GM18511 (cell line): ENCODE measurements around the gene NKIRAS1.

ENCODE experiments used
- ATAC-seq: cut with Tn5 transposase; IDR thresholded peaks from one replicate; pipeline ENCODE4 v1.9.1; 2021; ENCODE audit warnings: mild to moderate bottlenecking, moderate library complexity; ENCODE audit not compliant: unreplicated experiment

NKIRAS1 gene

DNA sequence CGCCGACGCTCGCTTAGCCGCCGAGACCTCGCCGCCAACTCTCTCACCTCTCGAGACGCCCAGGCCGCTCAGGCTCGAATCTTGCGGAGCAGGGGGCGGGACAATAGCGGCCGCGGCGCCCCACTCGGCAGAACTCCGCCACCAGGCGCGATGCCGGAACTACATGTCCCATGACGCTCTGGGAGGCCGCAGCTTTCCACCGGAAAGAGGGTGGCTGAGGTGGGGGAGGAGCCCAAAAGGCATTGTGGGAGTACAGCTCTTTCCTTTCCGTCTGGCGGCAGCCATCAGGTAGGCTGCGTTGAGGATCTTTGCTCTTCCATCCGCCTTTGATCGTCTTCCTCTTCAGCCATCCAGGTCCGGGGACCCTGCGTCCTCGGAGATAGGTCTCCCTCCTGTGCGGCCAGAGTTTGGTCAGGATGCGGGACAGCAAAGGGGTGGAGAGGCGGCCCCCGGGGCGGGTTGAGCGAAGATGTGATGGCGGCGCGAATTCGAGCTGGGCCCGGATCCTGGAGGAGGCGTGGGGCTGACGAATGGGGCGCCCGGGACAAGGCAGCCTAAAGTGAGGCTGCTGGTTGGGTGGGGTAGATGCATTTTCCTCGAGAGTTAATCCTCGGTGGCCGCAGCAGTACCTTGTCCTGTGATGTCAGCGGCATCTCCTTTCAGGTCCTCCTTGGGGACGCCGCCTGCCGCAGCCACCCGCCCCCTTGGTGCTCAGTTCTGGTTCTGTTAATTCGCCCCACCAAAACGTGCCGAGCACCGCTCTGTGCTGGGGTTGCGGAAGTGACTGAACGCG, at the start of gene NKIRAS1, which contains the start of gene RPL15:
Gene NKIRAS1, minus strand, starts transcription at position 105 of the 793 bp plus-strand sequence. CDS start 6,086 bp downstream, outside the sequence.
Gene RPL15, plus strand, starts transcription at position 247 of the 793 bp plus-strand sequence. CDS start 728 bp downstream, outside the sequence.
- ATAC-seq: peak; percentile 91

DNA sequence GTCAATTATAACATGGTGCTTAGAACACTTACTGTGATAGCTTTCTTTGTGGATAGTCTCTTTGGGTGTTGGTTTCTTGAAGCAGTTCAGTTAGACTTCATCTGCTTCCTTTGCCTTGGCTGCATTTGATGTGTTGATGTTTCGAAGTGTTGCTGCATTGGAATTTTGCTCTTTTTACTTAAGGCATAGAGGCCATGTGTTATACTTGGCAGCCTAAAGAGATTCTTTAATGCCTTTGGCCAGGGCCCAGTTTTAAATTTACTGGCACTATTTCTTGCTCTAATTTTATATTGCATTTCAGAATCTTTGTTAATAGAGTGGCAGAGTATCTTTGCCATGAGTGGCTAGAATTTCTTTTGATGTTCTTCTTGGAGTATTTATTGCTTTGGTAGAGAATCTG, 49.5 kb upstream of the NKIRAS1 start:
- no peak for ATAC-seq

DNA sequence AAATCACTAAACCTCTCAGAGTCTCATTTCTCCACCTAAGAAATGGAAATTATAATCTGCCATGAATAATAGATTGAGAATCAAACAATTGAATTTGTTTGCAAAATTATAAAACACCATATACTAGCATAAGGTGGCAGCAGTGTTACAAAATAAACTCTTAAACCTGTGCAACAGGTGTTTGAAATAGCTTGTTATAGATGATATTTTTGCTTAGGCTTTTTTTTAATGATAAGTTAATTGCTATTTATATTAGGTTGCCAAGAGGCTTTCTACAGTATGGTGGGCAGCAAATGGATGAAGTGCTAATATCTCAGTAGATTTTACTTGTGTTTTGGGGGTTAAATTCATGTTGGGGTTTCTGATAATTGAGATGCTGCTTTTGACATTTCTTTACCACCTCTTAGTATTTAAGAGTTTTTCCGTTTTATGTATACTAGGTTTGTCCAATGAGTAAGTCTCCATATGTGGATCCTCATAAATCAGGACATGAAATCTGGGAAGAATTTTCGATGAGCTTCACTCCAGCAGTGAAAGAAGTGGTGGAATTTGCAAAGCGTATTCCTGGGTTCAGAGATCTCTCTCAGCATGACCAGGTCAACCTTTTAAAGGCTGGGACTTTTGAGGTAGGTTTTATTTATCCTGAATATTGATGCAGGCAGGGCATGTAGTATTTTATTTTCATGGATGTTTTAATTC, 47.9 kb upstream of the NKIRAS1 start:
- ATAC-seq: no peak

DNA sequence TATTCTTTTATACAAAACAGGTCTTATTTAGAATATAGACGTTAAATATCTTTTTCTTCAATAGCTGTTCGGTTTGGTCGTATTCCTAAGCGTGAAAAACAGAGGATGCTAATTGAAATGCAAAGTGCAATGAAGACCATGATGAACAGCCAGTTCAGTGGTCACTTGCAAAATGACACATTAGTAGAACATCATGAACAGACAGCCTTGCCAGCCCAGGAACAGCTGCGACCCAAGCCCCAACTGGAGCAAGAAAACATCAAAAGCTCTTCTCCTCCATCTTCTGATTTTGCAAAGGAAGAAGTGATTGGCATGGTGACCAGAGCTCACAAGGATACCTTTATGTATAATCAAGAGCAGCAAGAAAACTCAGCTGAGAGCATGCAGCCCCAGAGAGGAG, 45.1 kb upstream of the NKIRAS1 start:
- ATAC-seq: no peak

DNA sequence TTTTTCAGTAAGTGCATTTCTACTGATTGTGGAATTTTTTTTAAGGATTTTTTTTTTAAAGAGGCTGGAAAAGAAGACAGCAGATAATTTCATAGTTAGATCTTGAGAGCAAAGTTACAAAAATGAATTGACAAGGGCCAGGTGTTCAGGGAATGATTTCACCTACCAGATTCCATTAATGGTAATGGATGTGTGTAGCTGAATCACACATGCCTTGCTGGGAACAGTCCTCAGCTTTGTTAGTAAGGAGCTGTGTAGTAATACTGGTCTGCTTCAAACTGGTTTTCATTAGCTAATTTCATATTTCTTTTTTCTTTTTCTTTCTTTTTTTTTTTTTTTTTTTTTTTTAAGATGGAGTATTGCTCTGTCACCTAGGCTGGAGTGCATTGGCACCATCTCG, 44.3 kb upstream of the NKIRAS1 start:
- no peak for ATAC-seq

DNA sequence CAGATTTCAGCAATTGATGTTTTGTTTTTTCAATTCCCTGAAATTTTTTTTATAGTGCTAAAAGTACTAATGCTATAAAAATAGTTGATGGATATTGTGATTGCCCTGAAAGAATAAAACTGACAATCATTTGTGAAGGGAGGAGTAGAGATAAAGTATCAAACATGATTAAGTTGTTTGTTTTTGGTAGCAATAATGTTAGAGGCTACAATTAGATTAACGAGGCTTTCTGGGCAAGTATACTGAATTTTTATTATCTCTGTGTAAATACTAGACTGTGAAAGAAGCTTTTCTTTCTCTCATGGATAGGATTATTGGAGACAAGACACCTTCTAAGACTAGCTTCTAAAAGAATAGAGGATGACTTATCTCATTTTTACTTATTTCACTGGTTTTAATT, 43.9 kb upstream of the NKIRAS1 start:
- ATAC-seq: no peak

DNA sequence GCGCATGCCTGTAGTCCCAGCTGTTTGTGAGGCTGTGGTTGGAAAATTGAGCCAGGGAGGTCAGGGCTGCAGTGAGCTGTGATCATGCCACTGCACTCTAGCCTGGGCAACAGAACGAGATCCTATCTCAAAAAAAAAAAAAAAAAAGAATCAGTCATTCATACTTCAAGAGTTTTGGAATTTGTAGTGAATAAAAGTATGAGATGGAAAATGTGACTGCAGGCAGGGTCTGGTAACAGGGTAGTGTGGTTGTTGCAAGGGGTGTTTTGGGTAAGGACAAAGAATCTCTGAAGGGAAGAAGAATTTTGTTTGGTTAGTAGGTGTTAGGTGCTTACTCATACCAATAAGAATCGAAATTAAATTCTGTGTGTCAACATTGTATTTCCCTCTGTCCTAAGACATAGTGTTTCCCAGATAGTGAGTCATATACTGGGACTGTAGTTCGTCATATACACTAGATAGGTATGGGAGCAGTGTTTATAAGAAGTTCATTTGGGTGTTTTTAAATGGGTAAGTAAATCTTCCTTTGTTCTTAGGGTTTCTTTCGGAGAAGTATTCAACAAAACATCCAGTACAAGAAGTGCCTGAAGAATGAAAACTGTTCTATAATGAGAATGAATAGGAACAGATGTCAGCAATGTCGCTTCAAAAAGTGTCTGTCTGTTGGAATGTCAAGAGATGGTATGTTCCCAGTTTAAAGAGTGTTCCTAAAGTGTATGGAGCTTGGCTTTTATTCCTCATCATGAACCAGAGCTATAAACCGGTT, 42.5 kb upstream of the NKIRAS1 start:
- ATAC-seq: peak; percentile 67

DNA sequence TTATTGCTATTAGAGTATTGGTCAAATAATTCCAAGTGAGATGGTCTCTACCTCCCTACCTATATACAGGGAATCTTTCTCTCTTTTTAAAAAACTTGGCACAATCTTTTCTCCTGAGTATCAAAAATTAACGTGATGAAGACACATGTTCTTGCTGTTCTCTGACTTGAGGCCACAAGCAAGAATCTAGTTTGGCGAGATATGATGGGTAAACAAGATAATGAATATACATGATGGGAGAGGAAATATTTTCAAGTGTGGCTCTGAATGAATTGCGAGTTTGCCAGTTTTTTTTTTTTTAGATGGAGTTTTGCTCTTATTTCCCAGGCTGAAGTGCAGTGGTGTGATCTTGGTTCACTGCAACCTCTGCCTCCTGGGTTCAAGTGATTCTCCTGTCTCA, 39.9 kb upstream of the NKIRAS1 start:
- ATAC-seq: no peak

DNA sequence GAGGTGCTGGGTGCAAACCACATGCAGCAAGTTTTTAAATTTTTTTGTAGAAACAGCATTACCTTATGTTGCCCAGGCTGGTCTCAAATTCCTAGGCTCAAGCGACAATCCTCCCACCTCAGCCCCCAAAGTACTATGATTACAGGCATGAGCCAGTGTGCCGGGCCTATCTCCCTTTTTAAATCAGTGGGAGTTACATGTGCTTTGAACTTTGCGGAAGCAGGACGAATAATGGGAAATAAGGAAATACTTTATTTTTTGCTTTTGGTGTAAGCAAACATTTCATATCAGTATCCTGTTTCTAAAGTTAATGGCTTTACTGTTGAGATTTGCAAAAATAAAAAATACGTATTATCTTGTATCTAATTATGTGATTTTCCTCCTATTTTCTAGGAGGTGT, 37.4 kb upstream of the NKIRAS1 start:
- no peak for ATAC-seq

DNA sequence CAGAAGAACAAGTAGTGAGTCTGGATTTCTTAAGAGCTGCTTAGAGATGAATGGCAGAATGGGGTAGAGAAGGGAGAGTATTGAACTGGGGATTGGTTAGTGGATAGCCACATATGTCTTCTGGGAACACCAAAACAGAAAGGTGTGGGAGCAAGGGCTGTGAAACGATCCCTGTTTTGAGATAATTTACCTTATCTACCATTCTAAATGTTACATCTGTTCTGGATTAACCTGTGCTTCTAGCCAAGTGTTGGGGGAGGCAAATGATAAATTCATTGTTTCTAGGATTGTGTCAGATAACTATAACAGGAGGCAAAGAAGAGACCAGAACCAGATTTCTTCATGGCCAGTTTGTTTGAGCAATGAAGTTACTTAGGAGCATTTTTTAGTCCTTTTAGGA, 36.7 kb upstream of the NKIRAS1 start:
- no peak for ATAC-seq

DNA sequence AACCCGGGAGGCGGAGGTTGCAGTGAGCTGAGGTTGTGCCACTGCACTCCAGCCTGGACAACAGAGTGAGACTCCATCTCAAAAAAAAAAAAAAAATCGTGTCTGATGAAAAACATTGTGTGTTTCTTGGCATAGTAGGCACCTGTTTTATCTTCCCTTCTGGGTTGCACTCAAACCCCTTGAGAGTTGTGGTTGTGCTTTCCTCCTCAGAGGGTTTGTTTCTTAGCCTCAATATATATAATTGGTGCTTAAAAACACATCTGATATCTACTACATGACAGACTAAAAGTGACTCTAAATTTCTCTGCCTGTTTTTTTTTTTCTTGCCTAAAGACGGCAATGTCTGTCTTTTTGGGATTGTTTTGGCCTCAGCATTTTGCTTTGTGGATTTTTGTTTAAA, 35.9 kb upstream of the NKIRAS1 start:
- ATAC-seq: peak; percentile 48

DNA sequence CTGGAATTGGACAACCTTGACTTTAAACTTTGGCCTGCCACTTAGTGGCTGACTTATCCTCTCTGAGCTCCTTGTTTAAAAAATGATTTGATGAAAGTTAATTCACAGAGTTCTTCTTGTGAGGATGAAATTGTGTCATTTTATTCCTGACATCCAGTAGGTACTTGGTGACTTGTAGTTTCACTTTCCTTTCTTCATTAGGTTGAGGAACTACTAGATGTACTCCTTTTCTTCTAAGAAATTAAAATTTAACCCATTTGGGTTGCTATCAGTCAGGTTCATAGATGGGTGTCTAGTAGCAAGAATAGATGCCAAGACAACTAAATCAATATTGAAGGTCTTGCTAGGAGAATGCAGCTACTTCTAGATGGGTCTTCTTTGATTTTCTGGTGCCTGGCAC, 33.5 kb upstream of the NKIRAS1 start:
- ATAC-seq: peak; percentile 43

DNA sequence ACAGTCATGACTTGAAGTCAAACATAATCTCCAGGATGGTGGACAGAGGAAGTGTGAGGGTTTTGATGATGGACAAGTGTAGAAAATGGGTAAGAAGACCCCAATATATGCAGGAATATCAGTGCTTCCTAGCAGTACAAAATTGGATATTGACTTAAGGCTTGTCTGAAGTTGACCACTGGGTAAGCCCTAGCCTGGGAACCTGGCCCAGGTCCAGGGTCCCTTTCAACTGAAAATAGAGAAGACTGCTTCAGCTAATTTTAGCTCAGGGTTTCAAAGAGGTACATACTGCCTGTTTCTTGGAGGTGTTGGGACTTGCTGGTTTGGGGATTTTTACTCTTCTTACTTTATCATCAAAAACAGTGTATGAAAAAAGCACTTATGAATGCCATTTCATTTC, 33.0 kb upstream of the NKIRAS1 start:
- peak; percentile 27 for ATAC-seq

DNA sequence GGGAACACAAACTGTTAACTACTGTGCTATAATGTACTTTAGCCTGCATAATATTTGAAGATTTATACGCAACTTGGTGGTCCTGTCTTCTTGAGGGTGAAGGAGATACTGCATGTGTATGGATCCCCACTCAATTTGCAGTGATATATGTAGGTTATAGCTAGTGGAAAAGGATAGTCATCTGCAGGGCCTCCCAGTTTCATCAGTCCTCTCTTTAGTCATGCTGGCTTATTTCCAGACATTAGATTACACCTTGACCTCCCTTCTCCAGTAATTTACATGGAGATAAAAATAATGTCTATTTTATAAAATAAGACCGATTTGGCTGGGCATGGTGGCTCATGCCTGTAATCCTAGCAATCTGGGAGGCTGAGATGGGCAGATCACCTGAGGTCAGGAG, 32.0 kb upstream of the NKIRAS1 start:
- no peak for ATAC-seq

DNA sequence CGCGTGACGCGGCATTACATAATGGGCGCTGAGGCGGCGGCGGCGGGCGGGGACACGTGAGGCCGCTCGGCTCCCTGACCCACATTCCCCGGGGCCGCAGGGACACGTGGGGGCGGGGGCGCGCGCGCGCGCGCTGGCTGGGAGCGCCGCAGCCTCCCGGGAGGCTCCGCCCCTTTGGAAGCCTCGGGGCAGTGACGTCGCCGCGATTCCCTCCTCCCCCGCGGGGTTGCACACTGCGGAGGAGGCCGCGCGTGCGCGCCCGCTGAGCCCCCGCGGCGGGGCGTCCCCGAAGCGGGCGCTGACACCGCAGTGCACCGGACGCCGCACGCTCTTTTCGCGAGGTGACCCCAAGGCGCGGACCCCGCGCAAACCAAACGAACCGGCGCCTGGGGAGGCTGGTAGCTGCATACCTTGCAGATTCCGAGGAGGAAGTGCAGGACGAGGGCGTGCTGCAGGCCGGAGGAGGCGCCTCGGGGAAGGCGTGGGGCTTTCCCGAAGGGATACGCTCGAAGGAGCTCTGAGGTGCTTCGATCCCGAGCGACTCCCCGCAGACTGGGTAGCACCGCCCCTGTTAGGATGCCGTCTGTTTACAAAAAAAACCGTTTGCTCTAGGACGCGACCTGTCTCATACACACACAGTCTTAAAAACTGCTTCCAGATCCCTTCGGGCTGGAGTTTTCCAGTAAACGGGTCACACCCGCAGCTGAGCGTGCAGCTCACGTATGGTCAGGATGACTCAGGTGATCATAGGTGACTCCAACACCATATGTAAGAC, 29.3 kb upstream of the NKIRAS1 start:
- peak; percentile 77 for ATAC-seq

DNA sequence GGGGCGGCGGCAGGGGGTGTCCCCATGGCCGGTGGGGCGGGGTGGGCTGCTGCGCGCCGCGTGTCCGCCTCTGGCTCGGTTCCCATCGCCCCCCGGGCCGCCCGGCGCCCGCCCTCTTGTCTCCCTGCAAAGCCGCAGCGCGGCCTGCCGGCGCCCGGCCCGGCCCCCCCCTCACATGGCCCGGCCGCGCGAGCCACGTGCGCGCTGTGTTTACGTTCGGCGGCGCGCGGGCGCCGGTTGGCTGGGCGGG, 28.8 kb upstream of the NKIRAS1 start:
- no peak for ATAC-seq

DNA sequence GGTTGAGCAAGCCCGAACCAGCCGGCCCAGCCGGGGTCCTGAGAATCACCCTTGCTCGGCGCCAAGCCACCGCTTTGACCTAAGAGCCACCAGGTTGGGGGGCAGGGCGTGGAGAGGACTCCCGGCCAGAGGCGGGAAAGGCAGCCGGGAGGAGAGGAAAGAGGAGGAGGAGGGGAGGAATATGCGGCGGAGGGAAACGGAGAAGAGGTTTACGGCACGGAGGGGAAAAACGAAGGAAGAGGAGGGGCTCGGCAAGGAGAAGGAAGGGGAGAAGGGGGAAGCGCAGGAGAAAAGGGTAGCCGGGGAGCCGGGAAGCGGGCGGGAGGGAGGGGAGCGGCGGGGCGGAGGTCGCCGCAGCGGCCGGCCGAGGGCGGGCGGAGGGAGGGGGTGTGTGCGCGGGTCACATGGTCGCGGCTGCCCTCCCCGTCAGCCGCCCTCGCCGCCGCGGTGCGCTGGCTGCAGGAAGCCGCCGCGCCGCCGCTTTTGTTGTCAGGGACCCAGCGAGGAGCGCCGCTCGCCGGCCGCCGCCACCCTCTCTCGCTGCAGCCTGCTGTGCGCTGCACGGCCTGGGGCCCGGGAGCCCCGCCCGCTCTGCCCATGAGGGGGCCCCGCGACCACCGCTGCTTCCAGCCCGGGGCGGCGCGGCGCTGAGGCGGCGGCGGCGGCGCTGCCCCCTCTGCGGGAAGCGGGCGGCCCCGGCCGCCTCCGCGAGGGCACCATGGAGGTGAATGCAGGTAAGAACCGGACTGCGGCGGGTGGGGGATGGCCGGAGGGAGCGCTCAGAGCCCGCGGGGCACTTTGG, 28.3 kb upstream of the NKIRAS1 start, which contains the start of gene NR1D2:
Gene NR1D2, plus strand, starts transcription at position 426 of the 802 bp plus-strand sequence. Its CDS starts 293 bp downstream, at position 719.
- ATAC-seq: peak; percentile 59

DNA sequence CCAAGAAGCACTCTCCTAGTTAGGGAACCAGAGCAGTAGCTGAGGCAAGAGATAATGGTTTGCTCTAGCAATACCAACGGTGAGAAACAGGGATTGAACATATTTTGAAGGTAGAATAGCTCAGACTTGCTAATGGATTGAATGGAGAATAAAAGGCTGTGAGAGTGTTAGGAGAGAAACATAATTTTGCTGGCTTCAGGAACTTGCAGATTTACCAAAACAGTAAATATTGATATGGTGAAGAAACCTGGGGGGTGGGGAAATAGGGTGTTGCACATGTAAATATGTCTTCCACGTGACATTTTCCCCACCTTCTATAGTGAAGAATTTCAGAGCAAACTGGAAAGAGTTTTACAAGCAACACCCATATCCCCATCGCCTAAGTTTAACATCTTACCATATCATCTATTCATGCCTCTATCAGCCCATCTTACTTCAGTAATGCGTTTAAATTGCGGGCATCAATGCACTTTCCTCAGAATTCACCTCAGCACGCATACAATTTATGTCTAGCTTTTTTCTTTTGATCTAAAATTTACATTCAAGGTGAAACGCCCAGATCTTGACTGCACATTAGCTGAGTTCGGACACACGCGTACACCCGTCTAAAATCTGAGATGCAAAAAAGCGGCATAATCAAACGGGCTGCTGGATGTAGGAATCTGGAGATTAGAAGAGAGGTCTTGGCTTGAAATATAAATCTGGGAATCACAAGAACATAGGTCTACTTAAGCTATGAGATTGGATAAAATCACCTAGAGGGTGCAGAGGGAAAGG, 27.4 kb upstream of the NKIRAS1 start:
- ATAC-seq: no peak

DNA sequence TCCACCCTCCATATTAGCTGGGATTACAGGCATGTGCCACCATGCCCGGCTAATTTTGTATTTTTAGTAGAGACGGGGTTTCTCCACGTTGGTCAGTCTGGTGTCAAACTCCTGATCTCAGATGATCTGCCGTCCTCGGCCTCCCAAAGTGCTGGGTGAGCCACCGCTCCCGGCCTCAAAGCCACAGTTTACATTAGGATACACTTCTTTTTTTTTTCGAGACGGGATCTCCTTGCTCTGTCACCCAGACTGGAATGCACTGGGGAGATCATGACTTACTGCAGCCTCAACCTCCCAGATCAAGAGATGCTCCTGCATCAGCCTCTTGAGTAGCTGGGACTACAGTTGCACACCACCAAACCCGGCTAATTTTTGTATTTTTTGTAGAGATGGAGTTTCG, 25.8 kb upstream of the NKIRAS1 start:
- ATAC-seq: no peak
